GM23338 (cell line): Measurements from ENCODE around the gene DCLRE1C. TPM values are rescaled to one million over a fixed set of nuclear protein-coding genes. Genes with fewer than 3 reads are reported as not detected.

Experiments
- ATAC-seq: fragments of 200-7000 bp; cut with Tn5 transposase; 3 replicates; pipeline ENCODE4 v1.9.1; 2020
- DNase-seq: peaks from one replicate; pipeline ENCODE4 v3.0.0-alpha.2; 2015; ENCODE audit warnings: low spot score
- H2AFZ ChIP-seq: fragments of 200-600 bp; sonication (generic); 2 replicates; pipeline ENCODE4 v1.8.0; 2016; ENCODE audit warnings: antibody characterized with exemption, mild to moderate bottlenecking, moderate library complexity
- H3F3A ChIP-seq: fragments of 200-600 bp; sonication (generic); replicated peaks from 2 replicates; pipeline ENCODE4 v1.8.0; 2017; ENCODE audit warnings: antibody characterized with exemption, mixed run types, low read depth
- H3K27ac ChIP-seq: fragments of 200-600 bp; sonication (generic); 2 replicates; pipeline ENCODE4 v1.6.1; 2016; ENCODE audit warnings: low read depth
- H3K27me3 ChIP-seq: fragments of 200-600 bp; sonication (generic); 2 replicates; pipeline ENCODE4 v1.8.0; 2016; ENCODE audit warnings: mild to moderate bottlenecking, mixed run types, moderate library complexity; ENCODE audit not compliant: insufficient read depth
- H3K36me3 ChIP-seq: fragments of 200-600 bp; sonication (generic); 2 replicates; pipeline ENCODE4 v1.8.0; 2016; ENCODE audit warnings: mild to moderate bottlenecking; ENCODE audit not compliant: insufficient read depth
- H3K4me1 ChIP-seq: fragments of 200-600 bp; sonication (generic); 2 replicates; pipeline ENCODE4 v1.8.0; 2016; ENCODE audit warnings: mild to moderate bottlenecking, moderate library complexity; ENCODE audit not compliant: insufficient read depth
- H3K4me2 ChIP-seq: fragments of 200-600 bp; sonication (generic); 2 replicates; pipeline ENCODE4 v1.7.1; 2017; ENCODE audit warnings: mixed run types
- H3K4me3 ChIP-seq: fragments of 200-600 bp; sonication (generic); 2 replicates; pipeline ENCODE4 v1.6.1; 2016; ENCODE audit warnings: mixed run types
- H3K79me2 ChIP-seq: fragments of 200-600 bp; sonication (generic); replicated peaks from 2 replicates; pipeline ENCODE4 v1.8.0; 2017; ENCODE audit warnings: mild to moderate bottlenecking; ENCODE audit not compliant: insufficient read depth
- H3K9me2 ChIP-seq: fragments of 200-600 bp; sonication (generic); 2 replicates; pipeline ENCODE4 v1.8.0; 2017; ENCODE audit not compliant: insufficient read depth
- H4K20me1 ChIP-seq: fragments of 200-600 bp; sonication (generic); replicated peaks from 2 replicates; pipeline ENCODE4 v1.8.0; 2017; ENCODE audit warnings: mild to moderate bottlenecking; ENCODE audit not compliant: insufficient read depth
- H3K27ac Mint-ChIP-seq: 2 replicates; pipeline ENCODE4 v1.8.0; 2020; ENCODE audit warnings: inconsistent platforms, mild to moderate bottlenecking, moderate library complexity, mixed read lengths
- H3K27me3 Mint-ChIP-seq: 3 replicates; pipeline ENCODE4 v1.8.0; 2022; ENCODE audit warnings: low read depth, mild to moderate bottlenecking, moderate library complexity, mixed read lengths, inconsistent platforms; ENCODE audit not compliant: insufficient read depth, poor library complexity
- H3K36me3 Mint-ChIP-seq: 3 replicates; pipeline ENCODE4 v1.8.0; 2021; ENCODE audit warnings: low read depth, mild to moderate bottlenecking, inconsistent platforms, moderate library complexity, mixed read lengths
- H3K4me1 Mint-ChIP-seq: 3 replicates; pipeline ENCODE4 v1.8.0; 2020; ENCODE audit warnings: mild to moderate bottlenecking, inconsistent platforms, mixed read lengths
- H3K4me3 Mint-ChIP-seq: 3 replicates; pipeline ENCODE4 v1.8.0; 2021; ENCODE audit warnings: moderate library complexity, mild to moderate bottlenecking, inconsistent platforms, mixed read lengths
- H3K9me3 Mint-ChIP-seq: 3 replicates; pipeline ENCODE4 v1.8.0; 2020; ENCODE audit warnings: moderate library complexity, mild to moderate bottlenecking, inconsistent platforms, mixed read lengths
- CREB1 ChIP-seq: fragments of 250-450 bp; sonication (Bioruptor Pico); IDR thresholded peaks from 2 replicates; pipeline ENCODE4 v1.5.0; 2020; ENCODE audit warnings: low read depth, mild to moderate bottlenecking, moderate library complexity
- CTCF ChIP-seq, 2 experiments: fragments of 200-600 bp in 1 of 2; sonication (generic) in 1 of 2; conservative IDR thresholded peaks; 2 replicates each; pipeline versions ENCODE4 v1.5.1 to v1.6.1; 2016 to 2017; ENCODE audit warnings: antibody characterized with exemption in 2 of 2, low read depth in 2 of 2, mild to moderate bottlenecking in 2 of 2, moderate library complexity in 1 of 2
- ETS1 ChIP-seq: IDR thresholded peaks from 2 replicates; pipeline ENCODE4 v1.6.1; 2016; ENCODE audit warnings: antibody characterized with exemption
- EZH2 ChIP-seq: fragments of 200-600 bp; sonication (generic); IDR thresholded peaks from one replicate; pipeline ENCODE4 v1.8.0; 2017; ENCODE audit warnings: antibody characterized with exemption, mild to moderate bottlenecking, low read depth; ENCODE audit not compliant: unreplicated experiment
- EZH2phosphoT487 ChIP-seq: fragments of 200-600 bp; sonication (generic); IDR thresholded peaks from one replicate; pipeline ENCODE4 v1.8.1; 2018; ENCODE audit warnings: antibody characterized with exemption; ENCODE audit not compliant: unreplicated experiment
- JUNB ChIP-seq: IDR thresholded peaks from one replicate; pipeline ENCODE4 v1.6.1; 2016; ENCODE audit warnings: antibody characterized with exemption; ENCODE audit not compliant: unreplicated experiment
- NANOG ChIP-seq: IDR thresholded peaks from 2 replicates; pipeline ENCODE4 v1.6.1; 2016; ENCODE audit warnings: antibody characterized with exemption, borderline replicate concordance
- POLR2AphosphoS5 ChIP-seq: IDR thresholded peaks from 2 replicates; pipeline ENCODE4 v1.6.1; 2016; ENCODE audit warnings: antibody characterized with exemption, low read depth
- ZNF114 ChIP-seq: fragments of 250-450 bp; sonication (Bioruptor Pico); IDR thresholded peaks from 2 replicates; pipeline ENCODE4 v1.5.0; 2020; ENCODE audit warnings: mild to moderate bottlenecking, moderate library complexity
- ZNF331 ChIP-seq: fragments of 250-450 bp; sonication (Bioruptor Pico); IDR thresholded peaks from 2 replicates; pipeline ENCODE4 v1.5.0; 2020; ENCODE audit warnings: low read depth, mild to moderate bottlenecking, moderate library complexity
- polyA plus RNA-seq: library from polyadenylated mRNA; unstranded; fragments of >200 nt; fragmentation: Nextera tagmentation; extraction: Ambion mirVana; gene quantifications from 2 replicates; pipeline ENCODE4 v1.2.1, GENCODE V29; 2016
- total RNA-seq: library from RNA; depleted of rRNA; stranded (reverse); fragments of >200 nt; shearing (Covaris generic); gene quantifications from 2 replicates; pipeline ENCODE4 v1.2.3, GENCODE V29; 2014
- TF ChIP-seq, protein P1 (sequence below): IDR thresholded peaks from one replicate; pipeline ENCODE4 v1.6.1; 2018; ENCODE audit warnings: antibody characterized with exemption; ENCODE audit not compliant: unreplicated experiment

Gene DCLRE1C
- total and polyA plus RNA-seq, 2 experiments from 2014 or later: 3.9 to 30.2 TPM

- TF ChIP-seq CTCF (conservative IDR thresholded peaks at IDR 0.05; ENCODE audit: low read depth in 2 of 2): no peak
- TF ChIP-seq JUNB: no peak
- no peak for TF ChIP-seq POLR2AphosphoS5
- no peak for TF ChIP-seq ETS1
- TF ChIP-seq ZNF331 (CRISPR knock-in tag): no peak
- TF ChIP-seq ZNF114 (CRISPR knock-in tag): no peak
- TF ChIP-seq EZH2: no peak
These were observed 94.1 kb downstream of the DCLRE1C start (continued) for GRCh38 chr10:14859775-14860174.

DNA sequence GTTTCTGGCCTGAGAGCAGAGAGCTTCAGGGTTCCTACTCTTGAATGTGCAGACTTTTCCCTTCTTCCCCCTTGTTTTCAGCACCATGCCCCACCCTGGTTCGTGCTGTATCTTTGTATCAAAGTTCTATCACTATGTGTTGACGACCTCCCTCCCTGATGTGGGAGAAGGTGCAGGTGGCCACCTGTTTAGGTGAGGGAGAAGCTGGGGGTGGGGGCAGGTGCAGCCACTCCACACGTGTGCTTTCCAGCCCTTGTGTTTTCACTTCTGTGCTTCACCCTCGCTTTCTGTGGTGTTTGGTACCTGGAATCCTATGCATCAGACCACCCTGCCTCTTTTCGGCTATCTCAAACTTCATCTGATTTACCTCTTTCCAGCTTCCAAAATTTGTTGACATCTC is 94.9 kb downstream of the DCLRE1C start:
- TF ChIP-seq POLR2AphosphoS5: no peak
- DNase-seq: no peak
- Mint-ChIP-seq H3K4me3 (no peak overlapping the region), H3K9me3 (no peaks in the 10 kb centered on the region; the same call in 2 of the 3 replicates), H3K4me1 (no peaks in the 10 kb centered on the region), H3K27ac (no peak overlapping the region), H3K36me3 (peaks cover 38% of the 10 kb centered on the region), H3K27me3 (peaks cover 2% of the 10 kb centered on the region)
- H3K4me1 ChIP-seq: no peaks in the 10 kb centered on the region
- H3K4me3 ChIP-seq: no peak overlapping the region
- no peaks in the 10 kb centered on the region for H3K79me2 ChIP-seq
- H4K20me1 ChIP-seq: no peaks in the 10 kb centered on the region
- no peaks in the 10 kb centered on the region for H3K9me2 ChIP-seq
- H2AFZ ChIP-seq: no peak overlapping the region
- no peaks in the 10 kb centered on the region for H3K27me3 ChIP-seq
- no peak overlapping the region for H3K27ac ChIP-seq
- ATAC-seq: no peak
- H3F3A ChIP-seq: no peaks in the 10 kb centered on the region
- no peak overlapping the region for H3K4me2 ChIP-seq
- no peaks in the 10 kb centered on the region; the same call in 1 of the 2 replicates for H3K36me3 ChIP-seq

DNA sequence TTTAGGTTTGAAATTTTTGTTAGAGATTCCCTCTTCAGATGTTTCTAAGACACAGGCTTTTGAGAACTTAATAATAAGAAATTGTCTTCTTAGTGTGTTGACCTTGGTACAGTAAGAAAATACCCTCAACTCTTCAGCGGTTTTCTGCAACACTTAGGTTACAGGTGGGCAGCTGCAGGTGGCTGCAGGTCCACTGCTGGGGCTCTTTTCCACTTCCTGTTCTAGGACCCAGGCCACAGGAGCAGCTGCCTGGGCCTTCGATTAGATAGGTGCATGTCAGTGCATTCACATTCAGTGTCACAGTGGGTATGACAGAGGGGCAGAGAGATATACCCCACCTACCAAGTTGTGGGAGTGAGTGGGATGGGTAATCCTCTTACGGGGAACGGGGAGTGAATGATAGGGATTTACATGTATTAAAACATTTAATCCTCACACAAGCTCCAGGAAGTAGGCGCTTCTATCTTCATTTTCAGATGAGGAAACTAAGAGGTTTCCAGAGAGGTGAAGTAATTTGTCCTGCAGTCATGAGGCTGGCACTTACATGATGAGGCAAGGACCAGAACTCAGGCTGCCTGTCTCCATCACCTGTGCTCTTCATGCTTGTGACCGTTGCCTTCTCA is 95.4 kb downstream of the DCLRE1C start:
- H3K36me3 ChIP-seq: no peaks in the 10 kb centered on the region; the same call in 1 of the 2 replicates
- H3K27ac Mint-ChIP-seq: no peak overlapping the region
- ATAC-seq (no peak), DNase-seq (no peak)
- H3K27me3 Mint-ChIP-seq: peaks cover 2% of the 10 kb centered on the region
- no peaks in the 10 kb centered on the region for H3K9me2 ChIP-seq
- no peaks in the 10 kb centered on the region for H3K4me1 ChIP-seq
- no peak overlapping the region for H3K4me2 ChIP-seq
- H2AFZ ChIP-seq: no peak overlapping the region
- H3F3A ChIP-seq: no peaks in the 10 kb centered on the region
- no peak overlapping the region for H3K27ac ChIP-seq
- H3K36me3 Mint-ChIP-seq: peaks cover 35% of the 10 kb centered on the region
- H3K4me3 ChIP-seq: no peak overlapping the region
- no peaks in the 10 kb centered on the region; the same call in 2 of the 3 replicates for H3K9me3 Mint-ChIP-seq
- no peaks in the 10 kb centered on the region for H4K20me1 ChIP-seq
- H3K79me2 ChIP-seq: no peaks in the 10 kb centered on the region
- H3K27me3 ChIP-seq: no peaks in the 10 kb centered on the region
- no peak overlapping the region for H3K4me3 Mint-ChIP-seq
- no peaks in the 10 kb centered on the region for H3K4me1 Mint-ChIP-seq
- no peak for TF ChIP-seq CTCF (conservative IDR thresholded peaks at IDR 0.05; ENCODE audit: low read depth in 2 of 2)
- TF ChIP-seq EZH2phosphoT487: no peak
- no peak for TF ChIP-seq EZH2
- no peak for TF ChIP-seq NANOG
- TF ChIP-seq JUNB: no peak
- TF ChIP-seq, protein P1, sequence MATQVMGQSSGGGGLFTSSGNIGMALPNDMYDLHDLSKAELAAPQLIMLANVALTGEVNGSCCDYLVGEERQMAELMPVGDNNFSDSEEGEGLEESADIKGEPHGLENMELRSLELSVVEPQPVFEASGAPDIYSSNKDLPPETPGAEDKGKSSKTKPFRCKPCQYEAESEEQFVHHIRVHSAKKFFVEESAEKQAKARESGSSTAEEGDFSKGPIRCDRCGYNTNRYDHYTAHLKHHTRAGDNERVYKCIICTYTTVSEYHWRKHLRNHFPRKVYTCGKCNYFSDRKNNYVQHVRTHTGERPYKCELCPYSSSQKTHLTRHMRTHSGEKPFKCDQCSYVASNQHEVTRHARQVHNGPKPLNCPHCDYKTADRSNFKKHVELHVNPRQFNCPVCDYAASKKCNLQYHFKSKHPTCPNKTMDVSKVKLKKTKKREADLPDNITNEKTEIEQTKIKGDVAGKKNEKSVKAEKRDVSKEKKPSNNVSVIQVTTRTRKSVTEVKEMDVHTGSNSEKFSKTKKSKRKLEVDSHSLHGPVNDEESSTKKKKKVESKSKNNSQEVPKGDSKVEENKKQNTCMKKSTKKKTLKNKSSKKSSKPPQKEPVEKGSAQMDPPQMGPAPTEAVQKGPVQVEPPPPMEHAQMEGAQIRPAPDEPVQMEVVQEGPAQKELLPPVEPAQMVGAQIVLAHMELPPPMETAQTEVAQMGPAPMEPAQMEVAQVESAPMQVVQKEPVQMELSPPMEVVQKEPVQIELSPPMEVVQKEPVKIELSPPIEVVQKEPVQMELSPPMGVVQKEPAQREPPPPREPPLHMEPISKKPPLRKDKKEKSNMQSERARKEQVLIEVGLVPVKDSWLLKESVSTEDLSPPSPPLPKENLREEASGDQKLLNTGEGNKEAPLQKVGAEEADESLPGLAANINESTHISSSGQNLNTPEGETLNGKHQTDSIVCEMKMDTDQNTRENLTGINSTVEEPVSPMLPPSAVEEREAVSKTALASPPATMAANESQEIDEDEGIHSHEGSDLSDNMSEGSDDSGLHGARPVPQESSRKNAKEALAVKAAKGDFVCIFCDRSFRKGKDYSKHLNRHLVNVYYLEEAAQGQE: no peak
- TF ChIP-seq ZNF331 (CRISPR knock-in tag): no peak
- no peak for TF ChIP-seq CREB1
